Natural killer cell (primary cell): ENCODE data around the gene INPP5D. TPM values are rescaled to one million over a fixed set of nuclear protein-coding genes. Genes with fewer than 3 reads are reported as not detected.

ENCODE experiments used
- ATAC-seq, 3 donors: fragments of 150-1000 bp in 2 of 3; fragments of 200-7000 bp in 1 of 3; cut with Tn5 transposase; 1 replicate in 1 of 3; 2 replicates in 2 of 3; pipeline ENCODE4 v1.10.0; 2021; ENCODE audit warnings: mild to moderate bottlenecking in 2 of 3, moderate library complexity in 2 of 3
- DNase-seq, 2 donors: peaks; one replicate each; pipeline versions ENCODE4 v3.0.0 to v3.0.0-alpha.2; 2013 to 2021; ENCODE audit warnings: mixed read lengths in 1 of 2
- H3K27ac ChIP-seq: one replicate; pipeline ENCODE4 v1.5.1; 2013; ENCODE audit warnings: mild to moderate bottlenecking, low read length
- H3K27me3 ChIP-seq: one replicate; pipeline ENCODE4 v1.6.1; 2013; ENCODE audit warnings: low read length; ENCODE audit not compliant: control insufficient read depth, insufficient read depth
- H3K36me3 ChIP-seq: one replicate; pipeline ENCODE4 v1.6.1; 2013; ENCODE audit warnings: low read length; ENCODE audit not compliant: control insufficient read depth, insufficient read depth
- H3K4me1 ChIP-seq: one replicate; pipeline ENCODE4 v1.6.1; 2013; ENCODE audit warnings: low read length; ENCODE audit not compliant: control insufficient read depth, insufficient read depth
- H3K4me3 ChIP-seq: one replicate; pipeline ENCODE4 v1.5.1; 2013; ENCODE audit warnings: low read length
- H3K9me3 ChIP-seq: one replicate; pipeline ENCODE4 v1.6.1; 2013; ENCODE audit warnings: low read length; ENCODE audit not compliant: control insufficient read depth, insufficient read depth
- H3K27ac Mint-ChIP-seq, 2 donors: one replicate each; pipeline ENCODE4 v1.8.0; 2022; ENCODE audit warnings: mild to moderate bottlenecking in 2 of 2, mixed read lengths in 2 of 2, moderate library complexity in 1 of 2
- H3K27me3 Mint-ChIP-seq, 2 donors: one replicate each; pipeline ENCODE4 v1.8.0; 2022; ENCODE audit warnings: low read depth in 2 of 2, mixed read lengths in 2 of 2
- H3K36me3 Mint-ChIP-seq: one replicate; pipeline ENCODE4 v1.8.0; 2022; ENCODE audit warnings: mixed read lengths
- H3K4me1 Mint-ChIP-seq, 2 donors: one replicate each; pipeline ENCODE4 v1.8.0; 2022; ENCODE audit warnings: mixed read lengths in 2 of 2
- H3K4me3 Mint-ChIP-seq: one replicate; pipeline ENCODE4 v1.8.0; 2022; ENCODE audit warnings: mild to moderate bottlenecking, moderate library complexity, mixed read lengths
- H3K9me3 Mint-ChIP-seq, 2 donors: one replicate each; pipeline ENCODE4 v1.8.0; 2022; ENCODE audit warnings: mixed read lengths in 2 of 2
- CTCF ChIP-seq: fragments of 200-600 bp; IDR thresholded peaks from one replicate; pipeline ENCODE4 v1.8.0; 2022; ENCODE audit warnings: antibody characterized with exemption
- WGBS: methylation state at CpG from one replicate; pipeline ENCODE4 v1.1.7; 2013; ENCODE audit warnings: missing lambda C conversion rate; ENCODE audit not compliant: insufficient coverage; 5-methylcytosine and 5-hydroxymethylcytosine counted together
- intact Hi-C: fragments of 100-400 bp; cut with micrococcal nuclease; formaldehyde crosslinking; loops from one replicate; pipeline ENCODE4 v1.14.2; 2022
- total RNA-seq, 4 donors: library from RNA; stranded (reverse); fragments of 120-200 nt in 1 of 4; gene quantifications; one replicate each; pipeline versions ENCODE4 v1.2.3 to v1.2.4, GENCODE V29; 2013 to 2022

Gene INPP5D
- total RNA-seq, 3 donors from 2014 or later (not counting 1 experiment from before 2014, with no cell fraction given), result 385 to 498 (median 497) TPM

GRCh38 chr2:233075966-233076339 is 15.8 kb downstream of the INPP5D start:
- peak overlapping the region; percentile 15 for H3K4me3 ChIP-seq

GRCh38 chr2:233076749-233077148 is 16.6 kb downstream of the INPP5D start:
- H3K4me3 Mint-ChIP-seq, result no peak overlapping the region
- peaks cover 40 to 44% of the 10 kb centered on the region in 2 donors for H3K4me1 Mint-ChIP-seq
- no peak overlapping the region for H3K27ac Mint-ChIP-seq
- WGBS, result 0% methylated on average over 2 of the region's 3 CpGs
- peaks cover 86% of the 10 kb centered on the region for H3K4me1 ChIP-seq
- no peaks in the 10 kb centered on the region for H3K27me3 ChIP-seq
- H3K36me3 Mint-ChIP-seq, result peaks cover 3% of the 10 kb centered on the region
- no peaks in the 10 kb centered on the region for H3K9me3 ChIP-seq
- H3K27ac ChIP-seq, result peak overlapping the region; percentile 80
- intact Hi-C loops, result loop anchor here (2.0 to 5.0 kb wide), 2 partner anchors 16 to 36 kb away; partner anchors contain the start of gene INPP5D
- no peaks in the 10 kb centered on the region for H3K9me3 Mint-ChIP-seq
- peak; percentile 51 to 59 (median 51) for ATAC-seq
- TF ChIP-seq CTCF, result no peak
- peak overlapping the region; percentile 15 for H3K4me3 ChIP-seq
- H3K36me3 ChIP-seq, result peaks cover 48% of the 10 kb centered on the region
- DNase-seq, result peak; percentile 15 to 75
- H3K27me3 Mint-ChIP-seq, result no peaks in the 10 kb centered on the region

More at GRCh38 chr2:233075966-233076339, 15.8 kb downstream of the INPP5D start:
- no peak overlapping the region for H3K27ac Mint-ChIP-seq
- Histone ChIP-seq H3K27ac (peak overlapping the region; percentile 80), H3K4me1 (peaks cover 80% of the 10 kb centered on the region), H3K9me3 (no peaks in the 10 kb centered on the region), H3K27me3 (no peaks in the 10 kb centered on the region), H3K36me3 (peaks cover 42% of the 10 kb centered on the region)
- intact Hi-C loops, result loop anchor here (2.0 to 5.0 kb wide), 2 partner anchors 15 to 36 kb away; partner anchors contain the start of gene INPP5D
- H3K27me3 Mint-ChIP-seq, result no peaks in the 10 kb centered on the region
- peaks cover 36 to 39% of the 10 kb centered on the region in 2 donors for H3K4me1 Mint-ChIP-seq
- ATAC-seq (peak; percentile 44 to 67 (median 55)), DNase-seq (peak; percentile 27 to 77)
- WGBS, result 0% methylated on average over 2 of the region's 2 CpGs
- no peak for TF ChIP-seq CTCF
- peaks cover 7% of the 10 kb centered on the region for H3K36me3 Mint-ChIP-seq
- no peaks in the 10 kb centered on the region for H3K9me3 Mint-ChIP-seq
- H3K4me3 Mint-ChIP-seq, result no peak overlapping the region

- intact Hi-C loops, result loop anchor here (5.0 kb wide), 1 partner anchor 33 kb away; no protein-coding TSS in a partner anchor
- H3K4me3 Mint-ChIP-seq, result peak overlapping the region; percentile 91
- WGBS, result 4% methylated on average over 10 of the region's 10 CpGs
- H3K27me3 Mint-ChIP-seq, result no peaks in the 10 kb centered on the region
- H3K9me3 ChIP-seq, result no peaks in the 10 kb centered on the region
- no peaks in the 10 kb centered on the region for H3K9me3 Mint-ChIP-seq
- H3K36me3 ChIP-seq, result peaks cover 37% of the 10 kb centered on the region
- no peak for TF ChIP-seq CTCF
- peaks cover 65 to 68% of the 10 kb centered on the region in 2 donors for H3K4me1 Mint-ChIP-seq
- H3K4me1 ChIP-seq, result peaks cover 92% of the 10 kb centered on the region
- ATAC-seq (peak; percentile 17 to 43 (median 33)), DNase-seq (peak in 1 of 2 donors; percentile 67)
- H3K36me3 Mint-ChIP-seq, result no peaks in the 10 kb centered on the region
- no peak overlapping the region for H3K4me3 ChIP-seq
- peak overlapping the region; percentile 85 for H3K27ac ChIP-seq
- no peak overlapping the region for H3K27ac Mint-ChIP-seq
- H3K27me3 ChIP-seq, result no peaks in the 10 kb centered on the region
Observed at GRCh38 chr2:233079473-233079877, 19.3 kb downstream of the INPP5D start.
